K562 (cell line): ENCODE data around the gene TNRC6B. TPM values are rescaled to one million over a fixed set of nuclear protein-coding genes. Genes with fewer than 3 reads are reported as not detected.

Experiments used
- ADNP ChIP-seq: fragments of 200-800 bp; sonication (Bioruptor generic); IDR thresholded peaks from 2 replicates; pipeline ENCODE4 v1.6.1; 2016; ENCODE audit warnings: missing genetic modification characterization, missing compliant biosample characterization
- CBX1 ChIP-seq: sonication (generic); IDR thresholded peaks from 2 replicates; pipeline ENCODE4 v1.6.1; 2016; ENCODE audit warnings: antibody characterized with exemption, low read depth, mild to moderate bottlenecking
- ELF4 ChIP-seq: fragments of 450-650 bp; formaldehyde crosslinking; IDR thresholded peaks from 2 replicates; pipeline ENCODE4 v1.4.0; 2022; ENCODE audit warnings: missing genetic modification characterization
- ESRRA ChIP-seq: fragments of 450-650 bp; IDR thresholded peaks from 2 replicates; pipeline ENCODE4 v1.6.1; 2014; ENCODE audit warnings: low read depth, mild to moderate bottlenecking, moderate library complexity, borderline replicate concordance
- HDAC3 ChIP-seq: fragments of 450-650 bp; IDR thresholded peaks from 2 replicates; pipeline ENCODE4 v1.6.1; 2018; ENCODE audit warnings: borderline replicate concordance, mild to moderate bottlenecking, moderate library complexity; ENCODE audit not compliant: partially characterized antibody
- MCM3 ChIP-seq: fragments of 450-650 bp; IDR thresholded peaks from 2 replicates; pipeline ENCODE4 v1.6.1; 2016
- MLLT1 ChIP-seq, 2 experiments: fragments of 450-650 bp; IDR thresholded peaks; 2 replicates each; pipeline ENCODE4 v1.6.1; 2016
- NUFIP1 ChIP-seq: fragments of 450-650 bp; IDR thresholded peaks from 2 replicates; pipeline ENCODE4 v1.6.1; 2018; ENCODE audit not compliant: partially characterized antibody
- RNF2 ChIP-seq: sonication (generic); IDR thresholded peaks from 2 replicates; pipeline ENCODE4 v1.6.1; 2016
- SAFB ChIP-seq: fragments of 200-400 bp; formaldehyde crosslinking; IDR thresholded peaks from 2 replicates; pipeline ENCODE4 v1.6.1; 2017; ENCODE audit warnings: low read depth, low read length, borderline replicate concordance
- STAG1 ChIP-seq: sonication (generic); formaldehyde crosslinking; IDR thresholded peaks from 2 replicates; pipeline ENCODE4 v1.5.0; 2020; ENCODE audit warnings: missing genetic modification reagents, borderline replicate concordance
- STAT6 ChIP-seq: sonication (generic); formaldehyde crosslinking; IDR thresholded peaks from 2 replicates; pipeline ENCODE4 v1.8.1; 2023; ENCODE audit warnings: mild to moderate bottlenecking, missing genetic modification reagents
- TEAD4 ChIP-seq, 2 experiments: sonication (generic) in 1 of 2; formaldehyde crosslinking in 1 of 2; IDR thresholded peaks; 2 replicates each; pipeline versions ENCODE4 v1.6.1 to v1.8.0; 2012 to 2022; ENCODE audit warnings: borderline replicate concordance in 1 of 2, inconsistent platforms in 1 of 2, low read length in 1 of 2, mild to moderate bottlenecking in 1 of 2, missing genetic modification reagents in 1 of 2
- XRCC4 ChIP-seq: IDR thresholded peaks from one replicate; pipeline ENCODE4 v1.6.1; 2011; ENCODE audit not compliant: insufficient read depth, insufficient read length; ENCODE audit errors: extremely low read depth
- ZNF134 ChIP-seq: fragments of 250-450 bp; sonication (Bioruptor Pico); conservative IDR thresholded peaks from 2 replicates; pipeline ENCODE4 v1.4.0; 2020
- ZNF146 ChIP-seq: IDR thresholded peaks from one replicate; pipeline ENCODE4 v1.6.1; 2018; ENCODE audit warnings: missing compliant biosample characterization; ENCODE audit not compliant: unreplicated experiment
- ZNF253 ChIP-seq: fragments of 250-450 bp; sonication (Bioruptor Pico); conservative IDR thresholded peaks from 2 replicates; pipeline ENCODE4 v1.6.1; 2021; ENCODE audit warnings: mild to moderate bottlenecking
- ZNF398 ChIP-seq: fragments of 250-450 bp; sonication (Bioruptor Pico); IDR thresholded peaks from 2 replicates; pipeline ENCODE4 v1.8.0; 2021; ENCODE audit warnings: moderate library complexity, mild to moderate bottlenecking, inconsistent platforms
- ZNF639 ChIP-seq, 2 experiments: fragments of 200-800 bp in 1 of 2; sonication (Bioruptor generic) in 1 of 2; sonication (generic) in 1 of 2; formaldehyde crosslinking in 1 of 2; IDR thresholded peaks in 1 of 2; conservative IDR thresholded peaks in 1 of 2; 2 replicates each; pipeline versions ENCODE4 v1.5.0 to v1.6.1; 2016 to 2020; ENCODE audit warnings: missing compliant biosample characterization in 1 of 2, missing genetic modification characterization in 1 of 2, missing genetic modification reagents in 1 of 2
- polyA plus RNA-seq, 8 experiments: library from polyadenylated mRNA; depleted of rRNA in 4 of 8; stranded (reverse) in 5 of 8; unstranded in 3 of 8; fragments of >200 nt; fragmentation: Nextera tagmentation in 2 of 8; fragmentation: Illumina TruSeq in 1 of 8; extraction: Ambion mirVana in 2 of 8; extraction: Trizol in 1 of 8; gene quantifications; 2 replicates each; pipeline versions ENCODE4 v1.2.1 to v1.2.3, GENCODE V29; 2011 to 2014; ENCODE audit warnings: inconsistent platforms in 1 of 8, missing spikeins in 1 of 8
- total RNA-seq, 7 experiments: library from RNA; depleted of rRNA in 6 of 7; stranded (reverse); fragments of >200 nt in 6 of 7; fragmentation: Illumina TruSeq in 2 of 7; extraction: Trizol in 2 of 7; gene quantifications; 2 replicates each; pipeline versions ENCODE4 v1.2.1 to v1.2.3, GENCODE V29; 2011 to 2021; ENCODE audit warnings: low replicate concordance in 1 of 7

Gene TNRC6B
- total and polyA plus RNA-seq, 9 of the 15 experiments (the other 6 are each of a cell fraction or from before 2014, with no cell fraction given) = 0.96 to 18.8 (median 10.8) TPM

GRCh38 chr22:40156001-40156516 lies 21.7 kb upstream of the TNRC6B start (continued):
- TF ChIP-seq ZNF398 (no peak), ELF4 (no peak), ZNF639 (CRISPR knock-in tag; conservative IDR thresholded peaks at IDR 0.05 in 1 of 2, IDR thresholded peaks at IDR 0.05 in 1 of 2) (no peak), NUFIP1 (no peak), XRCC4 (no peak), RNF2 (peak; percentile 41; the same call in 1 of the 2 replicates), ZNF253 (CRISPR knock-in tag) (no peak), MLLT1 (IDR thresholded peaks at IDR 0.05) (no peak), ZNF134 (CRISPR knock-in tag) (no peak), TEAD4 (IDR thresholded peaks at IDR 0.05; ENCODE audit: low read length) (no peak), TEAD4 (CRISPR knock-in tag; IDR thresholded peaks at IDR 0.05; ENCODE audit: borderline replicate concordance) (no peak), ADNP (tag) (peak; percentile 54; the same call in 1 of the 2 replicates), SAFB (no peak), MCM3 (no peak), CBX1 (no peak), HDAC3 (no peak), ESRRA (no peak), ZNF146 (CRISPR knock-in tag) (no peak), STAG1 (CRISPR knock-in tag) (no peak), STAT6 (CRISPR knock-in tag) (no peak)
